ENCODE measurements around the gene AVP. TPM values are rescaled to one million over a fixed set of nuclear protein-coding genes. Genes with fewer than 3 reads are reported as not detected.

The AVP gene
- total RNA-seq, 1 experiment from 2014 or later: not detected

DNA sequence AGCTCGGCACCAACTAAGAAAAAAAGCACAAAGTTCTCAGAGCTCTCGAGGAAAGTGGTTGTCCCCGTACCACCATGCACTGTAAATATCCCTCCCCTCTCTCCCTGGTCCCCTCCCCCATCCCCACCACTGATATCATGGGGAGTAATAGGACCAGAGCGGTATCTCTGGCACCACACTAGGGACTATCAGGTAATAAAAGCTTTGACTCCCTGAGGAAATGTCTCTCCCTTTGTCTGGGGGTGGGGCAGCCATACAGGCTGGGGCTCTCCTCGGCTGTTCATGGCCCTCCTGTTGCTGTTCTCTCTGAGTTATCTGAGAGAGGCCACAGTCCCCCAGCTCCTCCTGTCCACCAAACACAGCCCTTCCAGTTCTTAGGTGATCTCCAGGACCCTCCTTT is 46.1 kb downstream of the AVP start:
- no peaks in the 10 kb centered on the region for H3K9me3 ChIP-seq (replicated peaks)
- no peak overlapping the region for H3K27ac ChIP-seq
- no peak overlapping the region for H3K4me3 ChIP-seq
- H3K36me3 ChIP-seq: peaks cover 9% of the 10 kb centered on the region
- no peaks in the 10 kb centered on the region for H3K27me3 ChIP-seq
- H3K4me1 ChIP-seq: no peaks in the 10 kb centered on the region
- DNase-seq: no peak

DNA sequence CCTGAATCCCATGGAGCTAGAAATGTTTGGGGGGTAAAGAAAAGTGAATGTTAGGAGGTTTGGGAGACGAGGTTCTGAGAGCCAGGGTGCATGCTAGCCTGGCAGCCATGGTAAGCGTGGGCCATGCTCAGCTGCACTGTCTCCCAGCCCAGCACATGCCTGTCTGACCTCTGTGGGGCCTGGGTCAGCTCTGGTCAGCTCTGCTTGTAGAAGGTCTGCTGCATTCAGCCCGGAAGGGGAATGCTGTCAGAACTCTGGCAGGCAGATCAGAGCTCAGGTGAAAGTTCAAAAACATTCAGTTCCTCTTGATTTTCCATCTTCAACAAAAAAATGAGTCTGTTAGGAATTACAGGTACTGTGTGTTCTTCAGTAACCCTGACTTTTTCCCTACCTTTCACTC is 46.9 kb downstream of the AVP start:
- Histone ChIP-seq H3K27me3 (no peaks in the 10 kb centered on the region), H3K4me1 (no peaks in the 10 kb centered on the region), H3K9me3 (replicated peaks) (no peaks in the 10 kb centered on the region), H3K27ac (no peak overlapping the region), H3K36me3 (peaks cover 9% of the 10 kb centered on the region), H3K4me3 (no peak overlapping the region)
- no peak for DNase-seq

DNA sequence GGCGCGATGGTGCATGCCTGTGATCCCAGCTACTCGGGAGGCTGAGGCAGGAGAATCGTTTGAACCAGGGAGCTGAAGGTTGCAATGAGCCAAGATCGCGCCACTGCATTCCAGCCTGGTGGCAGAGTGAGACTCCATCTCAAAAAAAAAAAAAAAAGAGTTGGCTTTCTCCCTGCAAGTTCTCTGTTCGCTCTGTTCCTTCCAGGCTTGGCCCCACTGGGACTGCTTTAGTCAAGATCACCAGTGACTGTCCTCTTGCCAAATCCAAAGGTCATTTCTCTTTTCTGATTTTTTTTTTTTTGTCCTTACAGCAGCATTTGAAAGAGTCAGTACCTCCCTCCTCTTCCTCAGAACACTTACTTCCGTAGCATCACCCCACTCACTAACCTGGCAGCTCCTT is 51.9 kb downstream of the AVP start:
- no peaks in the 10 kb centered on the region for H3K27me3 ChIP-seq
- H3K4me1 ChIP-seq: no peaks in the 10 kb centered on the region
- peaks cover 8% of the 10 kb centered on the region for H3K36me3 ChIP-seq
- H3K9me3 ChIP-seq (replicated peaks): no peaks in the 10 kb centered on the region
- no peak overlapping the region for H3K27ac ChIP-seq
- DNase-seq: no peak
- no peak overlapping the region for H3K4me3 ChIP-seq

Other genes with a start within 250 kb of the AVP start
- gene PCED1A, start 244.1 kb downstream of the AVP start, total RNA-seq (2014; rRNA removed; shearing (Covaris generic)): 7.7 and 11.0 TPM in 2 replicates
- 12.3 and 16.3 TPM in 2 replicates for gene VPS16, start 244.0 kb downstream of the AVP start, total RNA-seq (2014; rRNA removed; shearing (Covaris generic))
- gene PTPRA, start 211.2 kb downstream of the AVP start, total RNA-seq (2014; rRNA removed; shearing (Covaris generic)): 44.4 and 48.9 TPM in 2 replicates
- 0.43 TPM in 1 of 2 replicates, not detected in the other for gene GNRH2, start 41.1 kb downstream of the AVP start, total RNA-seq (2014; rRNA removed; shearing (Covaris generic))
- 46.2 and 46.5 TPM in 2 replicates for gene MRPS26, start 38.7 kb downstream of the AVP start, total RNA-seq (2014; rRNA removed; shearing (Covaris generic))
- gene OXT, start 13.1 kb downstream of the AVP start, total RNA-seq (2014; rRNA removed; shearing (Covaris generic)): not detected in 2 replicates
- gene FASTKD5, start 75.1 kb upstream of the AVP start, total RNA-seq (2014; rRNA removed; shearing (Covaris generic)): 20.2 and 21.0 TPM in 2 replicates
- 5.2 and 5.8 TPM in 2 replicates for gene UBOX5, start 75.1 kb upstream of the AVP start, total RNA-seq (2014; rRNA removed; shearing (Covaris generic))
- gene LZTS3, start 88.8 kb upstream of the AVP start, total RNA-seq (2014; rRNA removed; shearing (Covaris generic)): 3.2 and 3.4 TPM in 2 replicates
- gene DDRGK1, start 120.0 kb upstream of the AVP start, total RNA-seq (2014; rRNA removed; shearing (Covaris generic)): 15.5 and 16.4 TPM in 2 replicates
- 46.4 and 46.5 TPM in 2 replicates for gene ITPA, start 124.8 kb upstream of the AVP start, total RNA-seq (2014; rRNA removed; shearing (Covaris generic))
- 12.1 and 16.4 TPM in 2 replicates for gene SLC4A11, start 154.5 kb upstream of the AVP start, total RNA-seq (2014; rRNA removed; shearing (Covaris generic))